Ovary (tissue), 3 donors: ENCODE results near the gene MADD.

Experiments
- POLR2A ChIP-seq: fragments of 450-650 bp; IDR thresholded peaks from one replicate; pipeline ENCODE4 v1.6.1; 2017; ENCODE audit warnings: antibody characterized with exemption, mild to moderate bottlenecking, moderate library complexity
- TF ChIP-seq, protein P1 (sequence below), 3 donors: fragments of 450-650 bp in 2 of 3; fragments of 200-600 bp in 1 of 3; IDR thresholded peaks; one replicate each; pipeline versions ENCODE4 v1.5.1 to v1.8.0; 2016 to 2022; ENCODE audit warnings: antibody characterized with exemption in 3 of 3, mild to moderate bottlenecking in 1 of 3
- donor health status: DM: no; HTN: no; CAD: no.

- TF ChIP-seq, protein P1, sequence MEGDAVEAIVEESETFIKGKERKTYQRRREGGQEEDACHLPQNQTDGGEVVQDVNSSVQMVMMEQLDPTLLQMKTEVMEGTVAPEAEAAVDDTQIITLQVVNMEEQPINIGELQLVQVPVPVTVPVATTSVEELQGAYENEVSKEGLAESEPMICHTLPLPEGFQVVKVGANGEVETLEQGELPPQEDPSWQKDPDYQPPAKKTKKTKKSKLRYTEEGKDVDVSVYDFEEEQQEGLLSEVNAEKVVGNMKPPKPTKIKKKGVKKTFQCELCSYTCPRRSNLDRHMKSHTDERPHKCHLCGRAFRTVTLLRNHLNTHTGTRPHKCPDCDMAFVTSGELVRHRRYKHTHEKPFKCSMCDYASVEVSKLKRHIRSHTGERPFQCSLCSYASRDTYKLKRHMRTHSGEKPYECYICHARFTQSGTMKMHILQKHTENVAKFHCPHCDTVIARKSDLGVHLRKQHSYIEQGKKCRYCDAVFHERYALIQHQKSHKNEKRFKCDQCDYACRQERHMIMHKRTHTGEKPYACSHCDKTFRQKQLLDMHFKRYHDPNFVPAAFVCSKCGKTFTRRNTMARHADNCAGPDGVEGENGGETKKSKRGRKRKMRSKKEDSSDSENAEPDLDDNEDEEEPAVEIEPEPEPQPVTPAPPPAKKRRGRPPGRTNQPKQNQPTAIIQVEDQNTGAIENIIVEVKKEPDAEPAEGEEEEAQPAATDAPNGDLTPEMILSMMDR (IDR thresholded peaks at IDR 0.05): no peak
- no peak for TF ChIP-seq POLR2A
Observed at GRCh38 chr11:47234669-47235100, 35.2 kb upstream of the MADD start.
